Measurements from ENCODE around the gene GRIK3.

- TF ChIP-seq POLR2A (IDR thresholded peaks at IDR 0.05; ENCODE audit: low read length) (no peak), GATA1 (IDR thresholded peaks at IDR 0.05; ENCODE audit: low read depth, low read length) (no peak)
These were observed 49.3 kb upstream of the GRIK3 start for GRCh38 chr1:37083603-37084002.
